Middle frontal gyrus (tissue), 1 donor: ENCODE results near the gene MIA2.
"Not testable (repeated sequence)": the region's sequence is repeated elsewhere in the genome, so short reads cannot be mapped to it uniquely, and the experiment has no call there.

Source experiments
- DNase-seq: peaks from one replicate; pipeline ENCODE4 v3.0.0-alpha.2; 2015; ENCODE audit warnings: low spot score; ENCODE audit errors: extremely low spot score

The MIA2 gene

DNA sequence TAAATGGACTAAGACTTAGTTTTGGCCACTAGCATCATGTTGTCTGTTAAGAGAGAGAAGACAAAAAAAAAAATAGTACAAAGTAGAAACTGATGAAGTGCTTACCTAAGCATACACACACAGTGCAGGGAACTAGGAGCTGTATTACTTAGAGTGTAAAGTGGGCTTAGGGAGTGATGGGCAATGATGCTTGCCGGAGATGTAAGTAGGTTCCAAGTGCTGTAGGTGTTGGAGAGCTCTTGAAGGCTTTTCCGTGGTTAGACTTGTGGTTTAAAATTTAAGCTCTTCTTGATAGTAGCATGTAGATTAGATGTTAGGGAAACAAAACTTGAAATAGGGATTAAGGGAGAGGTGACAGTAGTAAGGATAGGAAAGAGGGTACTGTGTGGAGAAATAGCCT lies 34.7 kb downstream of the MIA2 start:
- DNase-seq, result no peak

DNA sequence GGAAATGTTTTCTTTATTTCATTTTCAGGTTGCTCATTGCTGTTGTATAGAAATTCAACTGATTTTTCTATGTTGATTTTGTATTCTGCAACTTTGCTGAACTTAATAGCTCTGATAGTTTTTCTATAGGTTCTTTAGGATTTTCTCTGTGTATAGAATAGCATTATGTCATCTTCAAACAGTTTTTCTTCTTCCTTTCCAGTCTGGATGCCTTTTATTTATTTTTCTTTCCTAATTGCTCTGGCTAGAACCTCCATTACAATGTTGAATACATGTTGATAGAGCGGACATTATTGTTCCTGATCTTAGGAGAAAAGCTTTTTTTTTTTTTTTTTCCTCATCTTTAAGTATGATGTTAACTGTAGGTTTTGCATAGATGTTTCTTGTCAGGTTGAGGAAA lies 39.2 kb downstream of the MIA2 start:
- no peak for DNase-seq

DNA sequence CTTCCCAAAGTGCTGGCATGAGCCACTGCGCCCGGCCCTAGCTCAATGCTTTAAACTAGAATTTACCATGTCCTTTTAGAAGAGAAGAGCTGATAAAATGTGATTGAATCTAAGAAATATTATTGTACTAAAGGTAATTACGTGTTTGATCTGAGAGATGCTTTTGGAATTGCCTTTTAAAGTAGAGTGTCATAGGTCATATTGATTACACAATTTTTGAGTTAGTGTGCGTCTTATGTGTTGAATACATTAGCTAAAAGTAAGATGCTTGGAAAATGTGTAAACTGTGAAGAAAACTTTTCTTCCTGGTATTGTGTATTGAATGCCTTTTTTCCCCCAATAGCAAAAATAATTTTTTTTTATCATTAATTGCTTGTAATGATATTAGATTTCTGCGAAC lies 41.7 kb downstream of the MIA2 start:
- no peak for DNase-seq

GRCh38 chr14:39276005-39276404 lies 42.3 kb downstream of the MIA2 start:
- DNase-seq, result no peak

- no peak for DNase-seq
Measured at GRCh38 chr14:39276579-39277114, 42.9 kb downstream of the MIA2 start.

- DNase-seq, result no peak
Measured at GRCh38 chr14:39279515-39279914, 45.8 kb downstream of the MIA2 start.

DNA sequence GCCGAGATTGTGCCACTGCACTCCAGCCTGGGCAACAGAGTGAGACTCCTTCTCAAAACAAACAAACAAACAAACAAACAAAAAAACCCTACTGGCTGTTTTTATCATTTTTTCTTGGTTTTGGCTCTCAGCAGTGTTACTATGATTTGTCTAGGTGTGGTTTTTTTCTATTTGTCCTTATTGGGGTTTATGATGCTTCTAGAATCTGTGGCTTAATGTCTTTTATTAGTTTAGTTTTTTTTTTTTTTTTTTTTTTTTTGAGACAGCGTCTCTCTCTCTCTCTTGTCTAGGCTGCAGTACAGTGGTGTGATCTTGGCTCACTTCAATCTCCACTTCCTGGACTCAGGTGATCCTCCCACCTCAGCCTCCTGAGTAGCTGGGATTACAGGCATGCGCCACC lies 47.0 kb downstream of the MIA2 start:
- not testable (repeated sequence) for DNase-seq

- no peak for DNase-seq
Measured at GRCh38 chr14:39289523-39289922, 55.8 kb downstream of the MIA2 start.

DNA sequence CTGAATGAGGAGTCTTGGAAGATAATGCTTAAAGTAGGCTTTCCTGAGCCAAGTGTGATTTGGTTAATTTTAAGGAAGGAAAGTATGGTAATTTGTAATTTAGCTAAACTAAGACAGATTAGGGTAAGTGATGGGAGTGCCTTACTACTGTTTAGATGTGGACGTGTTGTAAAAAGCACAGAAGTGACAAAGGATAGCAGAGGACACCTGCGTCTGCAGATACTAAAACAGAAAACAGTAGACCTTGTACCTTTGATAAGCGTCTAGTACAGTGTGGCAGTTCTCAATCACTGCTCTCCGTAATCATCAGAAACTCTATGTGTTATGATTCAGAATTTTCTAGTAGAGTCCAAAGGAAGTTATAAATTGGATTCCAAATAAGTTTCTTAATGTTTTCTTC lies 58.0 kb downstream of the MIA2 start:
- no peak for DNase-seq

DNA sequence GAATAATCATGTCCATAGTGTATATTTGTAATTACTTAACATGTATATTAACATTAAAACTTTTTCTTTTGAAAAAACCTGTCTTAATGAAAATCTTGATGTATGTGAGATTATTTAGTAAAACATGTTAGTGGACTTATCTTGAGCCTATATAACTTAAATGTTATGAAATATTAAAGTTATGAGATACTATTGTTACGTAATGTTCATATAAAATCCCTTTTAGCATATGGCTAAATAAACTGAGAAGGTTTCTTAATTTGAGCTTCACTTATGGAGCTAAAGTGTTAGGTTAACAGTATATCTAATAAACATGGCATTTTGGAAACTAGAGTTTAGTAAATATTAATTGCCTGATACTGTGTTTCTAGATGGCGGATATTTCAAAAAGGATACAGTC lies 59.9 kb downstream of the MIA2 start:
- DNase-seq, result no peak

- not testable (repeated sequence) for DNase-seq
Measured at GRCh38 chr14:39300389-39300788, 66.7 kb downstream of the MIA2 start.

GRCh38 chr14:39302124-39302810 lies 68.6 kb downstream of the MIA2 start:
- no peak for DNase-seq

DNA sequence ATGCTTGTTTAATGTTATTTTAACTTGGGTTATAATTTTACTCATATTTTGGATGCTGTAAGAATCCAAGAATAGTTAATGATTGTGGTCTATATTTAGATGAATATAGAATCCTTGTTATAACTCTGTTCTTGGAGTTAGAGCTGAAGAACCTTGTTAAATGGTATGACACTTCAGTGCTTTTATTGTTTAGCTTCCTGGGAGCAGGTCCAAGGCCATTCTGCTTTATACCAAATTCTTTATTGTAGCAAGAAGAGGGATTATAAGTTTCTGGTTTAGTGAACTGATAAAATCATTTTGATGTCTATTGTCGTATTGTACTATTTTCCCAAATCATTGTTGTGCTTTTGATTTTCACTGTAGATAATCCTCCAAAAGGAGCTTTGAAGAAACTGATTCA lies 69.4 kb downstream of the MIA2 start:
- DNase-seq, result no peak

DNA sequence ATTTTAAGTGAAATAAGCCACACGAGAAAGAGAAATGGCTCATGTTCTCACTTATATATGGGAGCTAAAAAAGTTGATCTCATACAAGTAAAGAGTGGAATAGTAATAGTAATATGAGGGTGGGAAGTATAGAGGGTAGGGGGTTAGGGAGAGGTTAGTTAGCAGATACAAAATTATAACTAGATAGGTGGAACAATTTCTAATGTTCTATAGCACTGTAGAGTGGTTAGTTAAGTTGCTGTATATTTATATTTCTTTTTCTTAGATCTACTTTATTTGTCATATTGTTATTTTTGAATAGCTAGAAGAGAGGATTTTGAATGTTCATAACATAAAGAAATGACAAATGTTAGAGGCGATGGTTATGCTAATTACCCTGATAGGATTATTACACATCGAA lies 74.1 kb downstream of the MIA2 start:
- DNase-seq, result no peak

- no peak for DNase-seq
Measured at GRCh38 chr14:39310051-39310450, 76.3 kb downstream of the MIA2 start.

DNA sequence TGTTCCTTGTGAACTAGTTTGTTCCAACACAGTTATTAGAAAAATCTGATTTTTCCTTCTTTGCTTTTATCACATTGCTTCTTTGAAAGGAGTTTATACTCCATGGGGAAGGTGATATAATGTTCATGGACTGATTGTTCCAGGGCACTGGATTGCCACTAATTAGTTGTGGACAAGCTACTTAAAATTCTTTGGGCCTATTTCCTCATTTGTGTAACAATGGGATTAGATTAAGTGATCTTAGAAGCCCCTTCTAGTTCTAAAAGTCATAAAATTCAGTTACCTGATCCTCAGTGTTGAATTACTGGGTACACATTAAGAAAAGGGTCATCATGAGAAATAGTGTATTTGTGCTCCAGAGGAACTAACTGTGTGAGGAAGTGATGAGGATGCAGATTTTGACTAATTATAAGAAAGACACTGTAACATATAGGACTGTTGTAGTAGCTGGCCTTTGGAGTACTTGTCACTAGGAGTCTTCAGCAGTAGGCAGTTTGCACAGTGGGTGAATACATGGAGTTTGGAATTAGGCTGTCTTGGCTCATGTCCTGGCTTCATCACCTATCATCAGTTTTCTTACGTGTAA lies 82.2 kb downstream of the MIA2 start:
- no peak for DNase-seq

GRCh38 chr14:39316830-39317553 lies 83.3 kb downstream of the MIA2 start:
- DNase-seq, result no peak

DNA sequence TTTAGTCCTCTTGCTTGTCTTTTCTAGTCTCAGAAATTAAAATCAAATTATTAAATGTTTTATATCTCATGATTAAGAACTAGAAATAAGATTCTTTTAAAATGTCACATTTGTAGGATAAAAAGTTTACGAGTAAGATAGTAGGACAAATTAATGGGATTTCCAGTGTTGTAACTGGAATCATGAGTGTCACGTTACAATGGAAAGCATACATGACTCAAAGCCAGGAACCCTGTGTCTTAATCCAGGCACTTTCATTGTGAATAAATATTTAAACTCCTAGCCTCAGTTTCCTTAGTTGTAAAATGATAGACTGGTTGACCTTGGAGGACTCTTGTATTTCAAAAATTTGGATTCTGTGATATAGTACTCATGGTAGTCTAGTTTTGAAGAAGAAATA lies 84.9 kb downstream of the MIA2 start:
- no peak for DNase-seq

- no peak for DNase-seq
Measured at GRCh38 chr14:39319381-39319780, 85.7 kb downstream of the MIA2 start.

DNA sequence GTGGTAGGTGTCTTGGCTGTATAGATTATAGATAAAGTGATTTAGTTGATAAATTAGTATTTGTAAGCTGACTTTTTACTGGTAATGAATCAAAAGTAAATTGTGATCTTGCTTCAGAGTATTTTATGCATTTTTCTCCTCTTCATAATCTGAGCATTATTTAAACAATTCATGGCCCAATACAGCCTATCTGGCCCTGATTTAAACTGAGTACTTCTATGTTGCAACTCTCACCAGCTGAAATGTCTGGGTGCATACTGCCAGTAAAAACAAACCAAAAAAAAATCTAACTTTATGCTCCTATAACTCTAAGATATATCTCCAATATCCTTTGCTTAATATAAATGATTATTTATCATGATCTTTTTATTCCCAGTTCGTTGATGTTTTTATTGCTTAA lies 86.6 kb downstream of the MIA2 start:
- DNase-seq, result no peak

DNA sequence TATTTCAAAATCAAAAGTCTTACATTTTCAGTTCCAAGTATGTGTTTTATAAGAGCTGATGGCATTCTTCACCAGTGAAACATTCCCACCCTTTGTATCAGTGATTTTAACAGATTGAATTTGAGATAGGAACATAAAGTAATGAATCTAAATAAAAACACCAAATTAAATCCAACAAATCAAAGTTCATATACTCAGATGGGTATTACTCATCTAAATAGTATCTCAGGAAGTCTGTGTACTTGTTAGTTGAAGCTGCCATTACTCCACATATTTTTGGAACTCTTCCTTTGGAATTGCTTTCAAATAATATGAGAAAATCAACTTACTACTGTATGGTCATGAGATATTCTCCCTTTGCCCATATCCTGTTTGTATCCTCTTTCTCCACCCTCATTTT lies 89.1 kb downstream of the MIA2 start:
- no peak for DNase-seq

GRCh38 chr14:39324097-39324496 lies 90.4 kb downstream of the MIA2 start:
- DNase-seq, result no peak

- DNase-seq, result no peak
Measured at GRCh38 chr14:39339003-39339402, 105.3 kb downstream of the MIA2 start.
